ENCODE data around the gene MED17.
"Not testable (repeated sequence)": the region's sequence is repeated elsewhere in the genome, so short reads cannot be mapped to it uniquely, and the experiment has no call there.

The MED17 gene

DNA sequence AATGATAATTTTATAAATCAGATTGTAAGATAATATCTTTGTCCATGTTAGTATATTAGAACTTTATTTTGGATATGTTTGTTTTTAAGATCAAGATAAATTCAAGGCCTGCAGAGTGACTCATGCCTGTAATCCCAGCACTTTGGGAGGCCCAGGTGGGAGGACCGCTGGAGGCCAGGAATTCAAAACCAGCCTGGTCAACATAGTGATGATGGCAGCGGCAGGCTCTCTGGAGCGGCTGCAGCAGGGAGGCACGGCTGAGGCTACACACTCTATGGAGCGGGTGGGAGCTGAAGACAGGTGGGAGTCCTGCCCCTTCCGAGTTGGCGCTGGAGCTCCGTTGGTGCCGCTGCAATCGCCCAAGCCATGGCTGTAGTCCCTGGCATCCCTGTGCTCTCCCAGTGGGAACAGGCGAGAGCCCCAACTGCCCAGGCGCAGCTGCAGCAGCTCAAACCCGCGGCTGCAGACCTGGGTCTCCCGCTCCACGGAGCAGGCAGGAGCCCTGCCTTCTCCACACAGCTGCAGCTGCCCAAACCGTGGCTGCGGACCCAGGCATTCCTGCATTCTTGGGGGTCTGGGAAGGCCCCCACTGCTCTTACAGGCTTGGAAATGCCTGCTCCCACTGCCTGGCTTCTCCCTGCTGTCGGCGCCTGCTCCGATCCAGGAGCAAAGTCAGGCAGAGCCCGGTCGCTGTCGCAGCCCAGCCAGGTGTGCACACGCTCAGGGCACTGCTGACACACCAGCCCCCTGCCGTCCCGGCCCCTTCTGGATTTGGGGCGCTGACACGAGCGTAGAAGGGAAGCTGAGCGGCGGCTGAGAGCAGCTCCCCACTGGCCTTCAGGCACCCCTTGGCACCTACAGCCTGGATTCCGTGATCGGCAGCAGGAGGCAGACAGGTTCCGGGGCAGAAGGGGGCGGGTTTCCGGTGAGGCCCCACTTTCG lies 25.9 kb upstream of the MED17 start:
- no peak for DNase-seq (ENCODE audit: low spot score)

DNA sequence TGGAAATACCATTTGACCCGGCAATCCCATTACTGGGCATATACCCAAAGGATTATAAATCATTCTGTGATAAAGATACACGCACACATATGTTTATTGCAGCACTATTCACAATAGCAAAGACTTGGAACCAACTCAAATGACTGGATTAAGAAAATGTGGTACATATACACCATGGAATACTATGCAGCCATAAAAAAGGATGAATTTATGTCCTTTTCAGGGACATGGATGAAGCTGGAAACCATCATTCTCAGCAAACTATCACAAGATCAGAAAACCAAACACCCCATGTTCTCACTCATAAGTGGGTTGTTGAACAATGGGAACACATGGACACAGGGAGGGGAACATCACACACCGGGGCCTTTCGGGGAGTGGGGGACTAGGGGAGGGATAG lies 25.0 kb upstream of the MED17 start:
- DNase-seq (ENCODE audit: low spot score): not testable (repeated sequence)

- DNase-seq (ENCODE audit: low spot score): no peak
These were observed 22.2 kb upstream of the MED17 start for GRCh38 chr11:93761910-93762309.

GRCh38 chr11:93765551-93765950 lies 18.5 kb upstream of the MED17 start:
- no peak for DNase-seq (ENCODE audit: low spot score)

GRCh38 chr11:93766504-93766903 lies 17.6 kb upstream of the MED17 start:
- DNase-seq (ENCODE audit: low spot score): no peak

DNA sequence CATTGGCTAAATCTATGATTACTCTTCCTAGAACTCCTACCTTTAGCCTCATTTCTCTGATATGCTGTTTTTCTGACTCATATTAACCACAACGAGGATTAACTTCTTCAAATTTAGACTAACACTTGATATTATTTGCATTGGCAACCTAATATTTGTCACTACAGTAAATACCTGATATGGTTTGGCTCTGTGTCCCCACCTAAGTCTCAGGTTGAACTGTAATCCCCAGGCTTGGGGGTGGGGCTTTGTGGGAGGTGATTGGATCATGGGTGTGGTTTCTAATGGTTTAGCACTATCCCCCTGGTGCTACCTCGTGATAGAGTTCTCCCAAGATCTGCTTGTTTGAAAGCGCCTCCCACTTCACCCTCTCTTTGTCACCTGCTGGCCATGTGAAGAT lies 17.1 kb upstream of the MED17 start:
- DNase-seq (ENCODE audit: low spot score): no peak

- no peak for DNase-seq (ENCODE audit: low spot score)
These were observed 13.9 kb upstream of the MED17 start for GRCh38 chr11:93770160-93770559.

DNA sequence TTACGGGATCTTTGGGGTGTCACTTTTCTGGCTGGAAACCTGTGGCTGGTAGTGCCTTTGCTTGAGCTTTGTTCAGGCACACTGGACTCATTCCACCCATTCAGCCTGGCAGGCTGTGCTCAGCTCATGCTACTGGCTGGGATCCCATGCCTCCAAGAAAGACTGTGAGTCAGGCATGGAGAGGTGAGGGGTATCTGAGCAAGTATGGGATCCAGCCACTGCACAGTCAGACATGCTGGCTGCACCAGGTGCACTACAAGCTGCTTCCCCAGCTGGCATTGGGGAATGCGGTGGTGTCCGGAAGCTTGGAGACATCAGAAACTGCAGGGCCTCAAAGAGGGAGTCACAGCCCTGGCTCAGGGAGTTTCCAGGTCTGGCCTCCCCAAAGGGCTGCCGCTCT lies 12.0 kb upstream of the MED17 start:
- DNase-seq (ENCODE audit: low spot score): no peak

GRCh38 chr11:93773045-93773477 lies 11.0 kb upstream of the MED17 start:
- DNase-seq (ENCODE audit: low spot score): no peak

DNA sequence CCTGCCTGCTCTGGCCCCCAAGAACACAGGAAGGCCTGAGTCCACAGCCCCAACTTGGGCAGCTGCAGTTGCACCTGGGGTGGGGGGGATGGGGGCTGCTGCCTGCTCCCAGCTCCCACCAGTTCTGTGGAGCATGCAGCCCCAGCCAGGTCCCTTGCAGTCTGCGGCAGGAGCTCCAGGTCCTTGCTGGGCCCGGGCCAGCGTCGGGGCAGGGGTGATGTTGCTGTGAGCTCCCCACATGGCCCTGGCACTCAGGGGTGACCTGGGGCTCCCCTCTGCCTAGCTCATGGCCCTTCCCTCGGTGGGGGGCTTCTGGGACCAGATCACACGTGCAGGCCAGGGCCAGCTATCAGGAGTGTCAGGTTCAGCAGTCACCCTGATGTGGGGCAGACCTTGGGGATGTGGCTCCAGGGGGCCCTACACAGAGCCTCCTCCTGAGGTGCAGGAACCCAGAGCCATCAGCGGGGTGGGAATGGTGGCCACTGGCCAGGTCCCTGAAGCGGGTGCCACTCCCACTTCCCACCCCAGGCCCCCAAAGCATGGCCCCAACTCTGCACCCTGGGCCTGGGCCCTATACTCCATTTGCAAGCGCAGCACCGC lies 10.4 kb upstream of the MED17 start:
- DNase-seq (ENCODE audit: low spot score): no peak

- not testable (repeated sequence) for DNase-seq (ENCODE audit: low spot score)
These were observed 9.5 kb upstream of the MED17 start for GRCh38 chr11:93774560-93774959.

DNA sequence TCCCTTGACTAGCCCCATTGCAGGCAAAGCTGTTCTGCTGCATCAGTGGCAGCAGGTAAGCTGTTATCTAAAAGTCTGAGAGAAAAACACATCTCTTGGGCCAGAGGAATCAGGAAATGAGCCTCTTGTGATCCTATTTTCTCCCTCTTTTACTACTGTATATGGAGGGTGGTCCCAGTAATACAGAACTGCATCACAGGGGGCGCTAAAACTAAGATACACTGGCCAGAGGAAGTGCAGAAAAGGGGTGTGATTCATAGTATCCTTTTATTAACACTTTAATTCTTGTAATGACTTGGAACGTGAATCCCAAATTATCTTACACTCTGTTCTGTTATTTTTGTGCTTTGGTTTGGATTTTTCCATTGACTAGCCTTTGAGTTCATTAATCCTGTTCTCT lies 8.8 kb upstream of the MED17 start:
- DNase-seq (ENCODE audit: low spot score): no peak

- no peak for DNase-seq (ENCODE audit: low spot score)
These were observed 720 bp upstream of the MED17 start for GRCh38 chr11:93783362-93783761.

DNA sequence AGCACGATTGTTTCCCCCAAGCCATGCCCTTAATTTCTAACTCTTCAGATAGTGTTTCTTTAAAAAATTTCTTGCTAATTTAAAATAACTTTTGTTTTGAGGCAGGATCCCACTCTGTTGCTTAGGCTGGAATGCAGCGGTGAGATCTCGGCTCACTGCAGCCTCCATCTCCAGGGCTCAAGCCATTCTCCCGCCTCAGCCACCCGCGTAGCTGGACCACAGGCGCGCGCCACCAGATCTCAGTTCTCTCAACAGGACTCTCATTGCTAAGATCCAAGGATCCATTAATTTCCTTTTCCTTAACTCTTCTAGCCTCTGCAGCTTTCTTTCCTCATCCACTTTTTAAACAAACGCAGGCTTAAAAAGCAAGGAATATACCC lies 327 bp upstream of the MED17 start:
- DNase-seq (ENCODE audit: low spot score): no peak

- DNase-seq (ENCODE audit: low spot score): no peak
These were observed 866 bp downstream of the MED17 start for GRCh38 chr11:93784935-93785360.

- DNase-seq (ENCODE audit: low spot score): no peak
These were observed 7.4 kb downstream of the MED17 start for GRCh38 chr11:93791493-93791892.

- DNase-seq (ENCODE audit: low spot score): no peak
These were observed 12.6 kb downstream of the MED17 start for GRCh38 chr11:93796441-93797231.

DNA sequence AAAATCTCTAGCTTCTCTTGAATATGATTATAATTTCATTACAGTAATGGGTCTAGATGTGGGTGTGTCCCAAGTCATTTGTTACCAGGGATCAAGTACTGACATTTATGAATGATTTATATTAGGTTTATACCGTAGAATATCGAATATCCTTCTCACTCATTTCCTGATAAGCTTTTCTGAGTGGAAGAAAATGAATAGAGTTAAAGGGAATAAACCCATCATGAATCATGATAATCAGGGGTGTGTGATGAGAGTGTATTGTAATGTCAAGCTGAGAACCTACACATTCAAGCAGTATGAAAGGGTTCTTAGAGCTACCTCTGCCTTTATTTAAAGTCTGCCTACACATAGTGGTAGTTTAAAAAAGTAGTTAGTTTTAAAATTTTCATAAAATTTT lies 17.3 kb downstream of the MED17 start:
- no peak for DNase-seq (ENCODE audit: low spot score)

GRCh38 chr11:93804879-93805278 lies 20.8 kb downstream of the MED17 start:
- DNase-seq (ENCODE audit: low spot score): no peak

- DNase-seq (ENCODE audit: low spot score): no peak
These were observed 23.9 kb downstream of the MED17 start for GRCh38 chr11:93807980-93808379.

DNA sequence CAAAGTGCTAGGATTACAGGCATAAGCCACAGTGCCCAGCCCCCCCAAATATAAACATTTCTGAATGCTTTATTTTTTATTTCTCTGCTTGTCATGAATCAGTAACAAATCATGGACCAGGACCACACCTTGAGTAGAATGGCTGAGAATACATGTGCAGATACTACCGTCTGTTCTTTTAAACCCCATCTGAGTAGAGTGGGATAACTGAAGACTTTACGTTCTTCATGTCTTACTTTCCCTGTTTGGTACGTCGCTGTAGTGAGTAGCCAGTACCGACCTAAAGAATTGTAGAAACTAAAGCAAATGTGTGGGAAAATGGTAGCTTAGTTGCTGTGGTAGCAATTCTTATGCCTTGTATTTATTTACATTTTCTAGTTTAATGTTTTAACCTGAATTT lies 29.9 kb downstream of the MED17 start:
- no peak for DNase-seq (ENCODE audit: low spot score)

DNA sequence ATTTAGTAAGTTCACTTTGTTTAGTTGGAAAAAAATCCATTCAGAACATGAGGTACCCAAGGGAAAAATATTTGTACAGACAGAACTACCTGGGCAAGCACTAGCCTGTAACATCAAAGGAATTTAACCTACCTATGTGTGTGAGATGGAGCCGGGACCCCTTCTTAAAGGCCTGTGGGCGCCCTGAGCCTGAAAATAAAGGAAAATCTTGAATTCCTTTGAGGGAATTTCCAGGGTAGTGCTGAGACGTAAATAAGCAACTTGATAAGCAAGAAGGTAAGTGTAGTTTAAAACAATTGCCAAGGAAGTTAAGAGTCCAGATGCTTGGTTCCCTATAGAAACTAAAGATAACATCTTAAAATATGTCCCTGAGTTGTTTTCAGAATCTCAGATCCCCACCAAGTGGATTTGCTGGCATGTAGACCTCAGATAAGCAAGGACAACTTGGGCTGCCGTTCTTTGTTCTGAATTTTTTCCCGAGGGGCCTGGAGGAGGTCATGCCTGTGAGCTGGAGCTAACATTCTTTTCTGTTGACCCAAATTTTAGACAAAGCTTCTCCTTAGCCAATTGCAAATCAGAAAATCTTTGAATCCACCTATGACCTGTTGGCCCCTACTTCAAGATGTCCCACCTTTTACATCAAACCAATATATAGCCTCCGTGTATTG lies 31.0 kb downstream of the MED17 start:
- DNase-seq (ENCODE audit: low spot score): no peak

Measured in Ammon's horn (tissue), 1 donor.